ENCODE results near the gene JPH2.

The JPH2 gene

GRCh38 chr20:44073675-44074071 lies 113.3 kb downstream of the JPH2 start:
- no peak for DNase-seq

- DNase-seq: no peak
These were observed 113.8 kb downstream of the JPH2 start for GRCh38 chr20:44073011-44073674.

- no peak for DNase-seq
These were observed 114.6 kb downstream of the JPH2 start for GRCh38 chr20:44072384-44072783.

GRCh38 chr20:44071526-44072111 lies 115.4 kb downstream of the JPH2 start:
- no peak for DNase-seq

GRCh38 chr20:44071057-44071456 lies 115.9 kb downstream of the JPH2 start:
- DNase-seq: no peak

GRCh38 chr20:44070139-44070900 lies 116.7 kb downstream of the JPH2 start:
- no peak for DNase-seq

GRCh38 chr20:44069203-44070011 lies 117.6 kb downstream of the JPH2 start:
- DNase-seq: no peak

- no peak for DNase-seq
These were observed 118.4 kb downstream of the JPH2 start for GRCh38 chr20:44068316-44069201.

GRCh38 chr20:44067650-44068081 lies 119.3 kb downstream of the JPH2 start:
- no peak for DNase-seq

- DNase-seq: no peak
These were observed 120.1 kb downstream of the JPH2 start for GRCh38 chr20:44066645-44067606.

GRCh38 chr20:44065401-44066340 lies 121.3 kb downstream of the JPH2 start:
- DNase-seq: no peak

GRCh38 chr20:44064501-44065400 lies 122.2 kb downstream of the JPH2 start:
- DNase-seq: no peak
